ENCODE data around the gene OR2T5. TPM values are rescaled to one million over a fixed set of nuclear protein-coding genes. Genes with fewer than 3 reads are reported as not detected.
"Not testable (repeated sequence)": the region's sequence is repeated elsewhere in the genome, so short reads cannot be mapped to it uniquely, and the experiment has no call there.

The OR2T5 gene
- total and polyA plus RNA-seq, 9 donors: not detected

DNA sequence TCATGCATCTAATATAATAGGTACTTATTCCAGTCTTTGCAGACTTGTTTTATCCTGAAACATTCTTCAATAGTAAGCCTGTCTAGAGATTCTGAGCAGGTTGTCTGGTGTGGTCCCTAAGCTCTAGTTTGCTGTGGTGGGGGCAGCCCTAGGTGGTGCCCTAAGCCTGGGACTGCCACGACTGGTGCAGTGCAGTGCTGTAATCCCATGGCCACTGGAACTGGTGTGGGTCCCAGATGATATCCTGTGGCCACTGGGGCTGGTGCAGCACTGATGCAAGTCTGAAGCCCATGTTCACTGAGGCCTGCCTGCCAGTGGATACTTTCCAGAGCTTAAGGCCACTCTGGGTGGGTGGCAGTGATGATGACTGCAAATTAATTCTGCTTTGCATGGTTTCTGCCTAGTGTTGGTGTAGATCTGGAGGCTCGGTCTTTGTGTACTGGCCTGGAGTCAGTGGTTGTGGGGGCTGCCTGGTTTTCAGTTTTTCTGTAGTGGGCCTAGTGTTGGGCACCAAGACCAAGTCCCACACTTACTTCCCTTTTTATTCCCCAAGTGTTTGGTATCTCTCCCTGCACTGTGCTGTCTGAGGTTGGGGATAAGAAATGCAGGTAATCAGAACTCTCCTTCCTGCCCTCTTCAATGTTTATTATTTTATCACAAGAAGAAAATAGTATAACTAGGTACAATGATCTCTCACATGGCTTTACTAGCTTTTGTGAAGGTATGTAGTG, 12.1 kb downstream of the OR2T5 start:
- H3K27ac ChIP-seq (ENCODE audit: low read length); H3K4me3 ChIP-seq (ENCODE audit: low read length); H3K27me3 ChIP-seq (ENCODE audit: control insufficient read depth, insufficient read depth, low read length); H3K9me3 ChIP-seq (replicated peaks; ENCODE audit: control insufficient read depth, low read depth, low read length); DNase-seq; H3K4me1 ChIP-seq (ENCODE audit: control insufficient read depth, insufficient read depth, low read length); H3K36me3 ChIP-seq (ENCODE audit: control insufficient read depth, insufficient read depth, low read length): not testable (repeated sequence)
- no CpG with 5 or more reads among the region's 2 CpGs for WGBS (ENCODE audit: insufficient coverage)

DNA sequence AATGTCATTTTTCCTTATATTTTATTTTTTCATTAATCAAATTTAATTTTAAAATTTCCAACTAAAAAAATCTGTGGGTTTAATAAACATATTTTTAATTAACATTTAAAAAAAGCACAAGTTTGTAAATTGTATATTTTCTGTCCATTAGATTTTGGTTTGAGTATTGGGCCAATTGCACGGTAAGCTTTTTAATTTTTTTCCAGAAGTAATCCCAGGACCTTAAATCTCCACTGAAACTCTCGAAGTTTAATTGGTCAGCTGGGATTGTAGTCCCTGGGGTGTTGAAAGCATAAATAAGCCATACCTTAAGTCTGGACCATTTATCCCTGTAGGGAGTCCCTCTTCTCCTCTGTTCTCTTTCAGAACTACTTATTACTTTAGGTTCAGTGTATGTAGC, 19.4 kb downstream of the OR2T5 start, which contains the start of gene OR2G6:
TSS of gene OR2G6 (plus strand) at position 301 of the 400 bp plus-strand sequence. CDS start 13,574 bp downstream, outside the sequence.
- H3K9me3 ChIP-seq (replicated peaks; ENCODE audit: control insufficient read depth, low read depth, low read length); H3K4me3 ChIP-seq (ENCODE audit: low read length); H3K27me3 ChIP-seq (ENCODE audit: control insufficient read depth, insufficient read depth, low read length); H3K4me1 ChIP-seq (ENCODE audit: control insufficient read depth, insufficient read depth, low read length); H3K27ac ChIP-seq (ENCODE audit: low read length); H3K36me3 ChIP-seq (ENCODE audit: control insufficient read depth, insufficient read depth, low read length); DNase-seq: not testable (repeated sequence)
- no CpG with 5 or more reads among the region's 2 CpGs for WGBS (ENCODE audit: insufficient coverage)

DNA sequence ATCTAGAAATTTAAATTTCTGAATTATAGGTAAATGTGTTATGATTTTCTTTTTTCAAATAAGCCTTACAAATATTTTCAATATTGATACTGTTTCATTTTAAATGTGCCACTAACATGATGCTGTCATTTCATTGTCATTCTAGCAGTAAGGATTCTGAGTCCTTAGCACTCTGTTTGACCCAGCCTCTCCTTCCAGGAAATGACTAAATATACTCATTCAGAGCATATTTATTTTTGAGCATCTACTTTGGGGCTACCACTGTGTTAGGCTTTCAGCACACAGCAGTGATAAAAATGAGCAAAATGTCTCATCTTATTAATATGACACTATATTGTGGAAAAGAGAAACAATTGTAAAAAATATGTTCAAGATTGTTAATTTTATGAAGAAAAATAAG, 21.8 kb downstream of the OR2T5 start:
- not testable (repeated sequence) for H3K27ac ChIP-seq (ENCODE audit: low read length); H3K4me1 ChIP-seq (ENCODE audit: control insufficient read depth, insufficient read depth, low read length); H3K9me3 ChIP-seq (replicated peaks; ENCODE audit: control insufficient read depth, low read depth, low read length); DNase-seq; H3K27me3 ChIP-seq (ENCODE audit: control insufficient read depth, insufficient read depth, low read length); H3K36me3 ChIP-seq (ENCODE audit: control insufficient read depth, insufficient read depth, low read length); H3K4me3 ChIP-seq (ENCODE audit: low read length)

DNA sequence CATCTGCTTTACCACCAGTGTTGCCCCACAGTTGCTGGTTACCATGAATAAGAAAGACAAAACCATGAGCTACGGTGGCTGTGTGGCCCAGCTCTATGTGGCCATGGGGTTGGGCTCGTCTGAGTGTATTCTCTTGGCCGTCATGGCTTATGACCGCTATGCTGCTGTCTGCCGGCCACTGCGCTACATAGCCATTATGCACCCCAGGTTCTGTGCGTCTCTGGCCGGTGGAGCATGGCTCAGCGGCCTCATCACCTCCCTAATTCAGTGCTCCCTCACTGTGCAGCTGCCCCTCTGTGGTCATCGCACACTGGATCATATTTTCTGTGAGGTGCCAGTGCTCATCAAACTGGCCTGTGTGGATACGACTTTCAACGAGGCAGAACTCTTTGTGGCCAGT, 33.5 kb downstream of the OR2T5 start:
- Histone ChIP-seq H3K27me3 (ENCODE audit: control insufficient read depth, insufficient read depth, low read length) (no peaks in the 10 kb centered on the region), H3K27ac (ENCODE audit: low read length) (no peak overlapping the region), H3K4me3 (ENCODE audit: low read length) (no peak overlapping the region), H3K9me3 (replicated peaks; ENCODE audit: control insufficient read depth, low read depth, low read length) (peaks cover 22% of the 10 kb centered on the region), H3K36me3 (ENCODE audit: control insufficient read depth, insufficient read depth, low read length) (no peaks in the 10 kb centered on the region), H3K4me1 (ENCODE audit: control insufficient read depth, insufficient read depth, low read length) (no peaks in the 10 kb centered on the region)
- 91% methylated on average over 12 of the region's 12 CpGs for WGBS (ENCODE audit: insufficient coverage)
- no peak for DNase-seq

DNA sequence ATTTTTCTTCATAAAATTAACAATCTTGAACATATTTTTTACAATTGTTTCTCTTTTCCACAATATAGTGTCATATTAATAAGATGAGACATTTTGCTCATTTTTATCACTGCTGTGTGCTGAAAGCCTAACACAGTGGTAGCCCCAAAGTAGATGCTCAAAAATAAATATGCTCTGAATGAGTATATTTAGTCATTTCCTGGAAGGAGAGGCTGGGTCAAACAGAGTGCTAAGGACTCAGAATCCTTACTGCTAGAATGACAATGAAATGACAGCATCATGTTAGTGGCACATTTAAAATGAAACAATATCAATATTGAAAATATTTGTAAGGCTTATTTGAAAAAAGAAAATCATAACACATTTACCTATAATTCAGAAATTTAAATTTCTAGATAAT, 49.1 kb downstream of the OR2T5 start:
- H3K9me3 ChIP-seq (replicated peaks; ENCODE audit: control insufficient read depth, low read depth, low read length); DNase-seq; H3K27ac ChIP-seq (ENCODE audit: low read length); H3K36me3 ChIP-seq (ENCODE audit: control insufficient read depth, insufficient read depth, low read length); H3K4me3 ChIP-seq (ENCODE audit: low read length); H3K27me3 ChIP-seq (ENCODE audit: control insufficient read depth, insufficient read depth, low read length); H3K4me1 ChIP-seq (ENCODE audit: control insufficient read depth, insufficient read depth, low read length): not testable (repeated sequence)

Other genes starting within 250 kb of the OR2T5 start
- not detected for gene OR2T33, start 210.6 kb upstream of the OR2T5 start, total RNA-seq
- under 1 TPM in 1 of 8 donors, not detected in 7; 0.04 TPM for gene OR2T33, start 210.6 kb upstream of the OR2T5 start, polyA plus RNA-seq (ENCODE audit: insufficient read depth in 1 of 8, insufficient read length in 8 of 8, low replicate concordance in 1 of 8)
- gene OR2T12, start 185.2 kb upstream of the OR2T5 start, total RNA-seq: not detected
- gene OR2T12, start 185.2 kb upstream of the OR2T5 start, polyA plus RNA-seq (ENCODE audit: insufficient read depth in 1 of 8, insufficient read length in 8 of 8, low replicate concordance in 1 of 8): under 1 TPM in 1 of 8 donors, not detected in 7; 0.03 TPM
- not detected for gene OR2M7, start 164.0 kb upstream of the OR2T5 start, total RNA-seq
- not detected for gene OR2M7, start 164.0 kb upstream of the OR2T5 start, polyA plus RNA-seq (ENCODE audit: insufficient read depth in 1 of 8, insufficient read length in 8 of 8, low replicate concordance in 1 of 8)
- not detected for gene OR14C36, start 139.8 kb upstream of the OR2T5 start, total RNA-seq
- gene OR14C36, start 139.8 kb upstream of the OR2T5 start, polyA plus RNA-seq (ENCODE audit: insufficient read depth in 1 of 8, insufficient read length in 8 of 8, low replicate concordance in 1 of 8): not detected
- not detected for gene OR2T4, start 126.9 kb upstream of the OR2T5 start, total RNA-seq
- not detected for gene OR2T4, start 126.9 kb upstream of the OR2T5 start, polyA plus RNA-seq (ENCODE audit: insufficient read depth in 1 of 8, insufficient read length in 8 of 8, low replicate concordance in 1 of 8)
- gene OR2T6, start 112.8 kb upstream of the OR2T5 start, total RNA-seq: not detected
- gene OR2T6, start 112.8 kb upstream of the OR2T5 start, polyA plus RNA-seq (ENCODE audit: insufficient read depth in 1 of 8, insufficient read length in 8 of 8, low replicate concordance in 1 of 8): not detected
- gene OR2T1, start 85.5 kb upstream of the OR2T5 start, total RNA-seq: not detected
- gene OR2T1, start 85.5 kb upstream of the OR2T5 start, polyA plus RNA-seq (ENCODE audit: insufficient read depth in 1 of 8, insufficient read length in 8 of 8, low replicate concordance in 1 of 8): not detected
- gene OR2T2, start 43.0 kb upstream of the OR2T5 start, total RNA-seq: not detected
- gene OR2T2, start 43.0 kb upstream of the OR2T5 start, polyA plus RNA-seq (ENCODE audit: insufficient read depth in 1 of 8, insufficient read length in 8 of 8, low replicate concordance in 1 of 8): under 1 TPM in 1 of 8 donors, not detected in 7; 0.06 TPM
- gene OR2T3, start 15.2 kb upstream of the OR2T5 start, total RNA-seq: not detected
- not detected for gene OR2T3, start 15.2 kb upstream of the OR2T5 start, polyA plus RNA-seq (ENCODE audit: insufficient read depth in 1 of 8, insufficient read length in 8 of 8, low replicate concordance in 1 of 8)
- not detected for gene OR2G6, start 19.5 kb downstream of the OR2T5 start, total RNA-seq
- gene OR2G6, start 19.5 kb downstream of the OR2T5 start, polyA plus RNA-seq (ENCODE audit: insufficient read depth in 1 of 8, insufficient read length in 8 of 8, low replicate concordance in 1 of 8): under 1 TPM in 1 of 8 donors, not detected in 7; 0.06 TPM
- gene OR2T29, start 74.2 kb downstream of the OR2T5 start, total RNA-seq: not detected
- not detected for gene OR2T29, start 74.2 kb downstream of the OR2T5 start, polyA plus RNA-seq (ENCODE audit: insufficient read depth in 1 of 8, insufficient read length in 8 of 8, low replicate concordance in 1 of 8)
- gene OR2T34, start 86.2 kb downstream of the OR2T5 start, total RNA-seq: not detected
- gene OR2T34, start 86.2 kb downstream of the OR2T5 start, polyA plus RNA-seq (ENCODE audit: insufficient read depth in 1 of 8, insufficient read length in 8 of 8, low replicate concordance in 1 of 8): not detected
- not detected for gene OR2T10, start 109.1 kb downstream of the OR2T5 start, total RNA-seq
- gene OR2T10, start 109.1 kb downstream of the OR2T5 start, polyA plus RNA-seq (ENCODE audit: insufficient read depth in 1 of 8, insufficient read length in 8 of 8, low replicate concordance in 1 of 8): not detected
- not detected for gene OR2T11, start 146.5 kb downstream of the OR2T5 start, total RNA-seq
- not detected for gene OR2T11, start 146.5 kb downstream of the OR2T5 start, polyA plus RNA-seq (ENCODE audit: insufficient read depth in 1 of 8, insufficient read length in 8 of 8, low replicate concordance in 1 of 8)
- not detected for gene OR2T35, start 156.7 kb downstream of the OR2T5 start, total RNA-seq
- gene OR2T35, start 156.7 kb downstream of the OR2T5 start, polyA plus RNA-seq (ENCODE audit: insufficient read depth in 1 of 8, insufficient read length in 8 of 8, low replicate concordance in 1 of 8): under 1 TPM in 1 of 8 donors, not detected in 7; 0.27 TPM
- gene OR2T27, start 166.9 kb downstream of the OR2T5 start, total RNA-seq: not detected
- not detected for gene OR2T27, start 166.9 kb downstream of the OR2T5 start, polyA plus RNA-seq (ENCODE audit: insufficient read depth in 1 of 8, insufficient read length in 8 of 8, low replicate concordance in 1 of 8)
- gene OR14I1, start 214.2 kb downstream of the OR2T5 start, total RNA-seq: not detected
- not detected for gene OR14I1, start 214.2 kb downstream of the OR2T5 start, polyA plus RNA-seq (ENCODE audit: insufficient read depth in 1 of 8, insufficient read length in 8 of 8, low replicate concordance in 1 of 8)